Right lobe of liver (tissue), 4 donors: Measurements from ENCODE around the gene CYTH3.

Source experiments
- POLR2A ChIP-seq: fragments of 450-650 bp; IDR thresholded peaks from one replicate; pipeline ENCODE4 v1.6.1; 2017; ENCODE audit warnings: antibody characterized with exemption, mild to moderate bottlenecking
- TF ChIP-seq, protein P1 (sequence below), 4 donors: fragments of 200-600 bp in 3 of 4; fragments of 450-650 bp in 1 of 4; IDR thresholded peaks; one replicate each; pipeline versions ENCODE4 v1.5.1 to v1.8.0; 2016 to 2022; ENCODE audit warnings: antibody characterized with exemption in 4 of 4, mild to moderate bottlenecking in 2 of 4
- donor health status: DM: no; HTN: no; CAD: no.
- donor health status: DM: no; HTN: no; CAD: no.
- donor health status: DM: no; HTN: yes; CAD: no.

DNA sequence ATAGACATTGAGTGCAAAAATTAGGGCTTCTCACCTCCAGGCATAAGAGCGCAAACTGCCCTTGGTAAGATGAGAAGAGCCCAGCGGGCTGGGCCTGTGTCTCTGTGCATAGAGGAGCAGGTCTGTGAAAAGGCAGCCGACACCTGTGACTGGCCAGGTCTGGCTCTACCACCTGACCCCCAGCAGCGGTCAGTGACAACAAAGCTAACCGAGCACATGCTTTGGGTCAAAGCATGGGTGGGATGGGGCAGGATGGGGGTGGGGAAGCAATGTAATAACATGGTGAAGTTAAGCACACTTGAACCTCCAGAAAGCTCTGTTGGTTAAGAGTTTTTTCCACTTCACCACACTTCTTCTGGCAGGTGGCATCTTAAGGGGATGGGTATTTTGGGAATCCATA is 29.3 kb downstream of the CYTH3 start:
- TF ChIP-seq, protein P1, sequence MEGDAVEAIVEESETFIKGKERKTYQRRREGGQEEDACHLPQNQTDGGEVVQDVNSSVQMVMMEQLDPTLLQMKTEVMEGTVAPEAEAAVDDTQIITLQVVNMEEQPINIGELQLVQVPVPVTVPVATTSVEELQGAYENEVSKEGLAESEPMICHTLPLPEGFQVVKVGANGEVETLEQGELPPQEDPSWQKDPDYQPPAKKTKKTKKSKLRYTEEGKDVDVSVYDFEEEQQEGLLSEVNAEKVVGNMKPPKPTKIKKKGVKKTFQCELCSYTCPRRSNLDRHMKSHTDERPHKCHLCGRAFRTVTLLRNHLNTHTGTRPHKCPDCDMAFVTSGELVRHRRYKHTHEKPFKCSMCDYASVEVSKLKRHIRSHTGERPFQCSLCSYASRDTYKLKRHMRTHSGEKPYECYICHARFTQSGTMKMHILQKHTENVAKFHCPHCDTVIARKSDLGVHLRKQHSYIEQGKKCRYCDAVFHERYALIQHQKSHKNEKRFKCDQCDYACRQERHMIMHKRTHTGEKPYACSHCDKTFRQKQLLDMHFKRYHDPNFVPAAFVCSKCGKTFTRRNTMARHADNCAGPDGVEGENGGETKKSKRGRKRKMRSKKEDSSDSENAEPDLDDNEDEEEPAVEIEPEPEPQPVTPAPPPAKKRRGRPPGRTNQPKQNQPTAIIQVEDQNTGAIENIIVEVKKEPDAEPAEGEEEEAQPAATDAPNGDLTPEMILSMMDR (IDR thresholded peaks at IDR 0.05) = no peak
- TF ChIP-seq POLR2A = no peak
